ENCODE measurements around the gene ZIC4.

Gene ZIC4

GRCh38 chr3:147341727-147342126 lies 64.6 kb downstream of the ZIC4 start:
- no peak for DNase-seq

- DNase-seq: no peak
Measured at GRCh38 chr3:147336543-147337278, 69.6 kb downstream of the ZIC4 start.
